K562 (cell line): ENCODE data around the gene LEMD3. TPM values are rescaled to one million over a fixed set of nuclear protein-coding genes. Genes with fewer than 3 reads are reported as not detected.
A peak's percentile ranks its signal among the peaks of the same experiment; 100 is the strongest.

Experiments used
- ATAC-seq: fragments of 200-7000 bp; cut with Tn5 transposase; 3 replicates; pipeline ENCODE4 v1.9.1; 2020; ENCODE audit warnings: moderate library complexity
- BruUV-seq: library from RNA; stranded (reverse); fragments of 400-500 nt; replicated peaks from 2 replicates; lab custom pipeline; 2021; lab: Mats Ljungman, UMichigan
- CTCF ChIA-PET: fragments of 300-600 bp; formaldehyde crosslinking; extraction: SDS; loops from one replicate; lab custom pipeline; 2021; ENCODE audit warnings: low intra/inter-chr PET ratio; lab: Yijun Ruan, JAX
- POLR2A ChIA-PET: fragments of 300-600, 350-650 bp; sonication (Branson Sonifier 250); formaldehyde crosslinking; extraction: SDS; loops from one replicate; lab custom pipeline; 2021; ENCODE audit warnings: antibody characterized with exemption, inconsistent platforms; lab: Yijun Ruan, JAX
- DNase-seq, 4 experiments: peaks; one replicate each; pipeline versions ENCODE4 v3.0.0 to v3.0.0-alpha.2; 2011 to 2018; ENCODE audit warnings: low spot score in 3 of 4, mixed read lengths in 3 of 4; ENCODE audit errors: extremely low read depth in 1 of 4
- FAIRE-seq: peaks from 2 replicates; lab custom pipeline; 2011; peaks lifted over from hg19 to GRCh38; lab: Jason Lieb, UNC
- H2AFZ ChIP-seq: 2 replicates; pipeline ENCODE4 v1.6.0; 2011; ENCODE audit warnings: low read depth, low read length, control low read depth, inconsistent platforms
- H3K27ac ChIP-seq: fragments of 200-600 bp; 3 replicates; pipeline ENCODE4 v1.8.0; 2011; ENCODE audit warnings: low read depth, mild to moderate bottlenecking, control low read depth, inconsistent platforms, low read length, moderate library complexity, mixed read lengths; ENCODE audit errors: extremely low read depth
- H3K27me3 ChIP-seq, 2 experiments: fragments of 300-600 bp in 1 of 2; 2 replicates in 1 of 2; 3 replicates in 1 of 2; pipeline versions ENCODE4 v1.6.0 to v1.8.0; 2011; ENCODE audit warnings: inconsistent platforms in 2 of 2, low read length in 2 of 2, mild to moderate bottlenecking in 1 of 2, mixed read lengths in 1 of 2, moderate library complexity in 1 of 2; ENCODE audit not compliant: control insufficient read depth in 2 of 2, insufficient read depth in 2 of 2
- H3K36me3 ChIP-seq: fragments of 300-600 bp; 3 replicates; pipeline ENCODE4 v1.8.0; 2011; ENCODE audit warnings: mild to moderate bottlenecking, low read length, inconsistent platforms; ENCODE audit not compliant: control insufficient read depth, insufficient read depth
- H3K4me1 ChIP-seq, 2 experiments: fragments of 200-600 bp in 1 of 2; replicated peaks in 1 of 2; 2 replicates in 1 of 2; 3 replicates in 1 of 2; pipeline versions ENCODE4 v1.5.1 to v1.8.0; 2011; ENCODE audit warnings: inconsistent platforms in 2 of 2, low read length in 2 of 2, mild to moderate bottlenecking in 1 of 2, mixed read lengths in 1 of 2, moderate library complexity in 1 of 2; ENCODE audit not compliant: control insufficient read depth in 2 of 2, insufficient read depth in 2 of 2
- H3K4me2 ChIP-seq: 2 replicates; pipeline ENCODE4 v1.6.1; 2011; ENCODE audit warnings: low read length, control low read depth, inconsistent platforms, mixed read lengths; ENCODE audit not compliant: insufficient read depth
- H3K4me3 ChIP-seq: fragments of 200-600 bp; sonication (generic), shearing (Covaris generic); 2 replicates; pipeline ENCODE4 v1.5.1; 2016; ENCODE audit warnings: control low read depth, inconsistent platforms
- H3K79me2 ChIP-seq: fragments of 200-600 bp; 3 replicates; pipeline ENCODE4 v1.8.0; 2011; ENCODE audit warnings: low read length, inconsistent platforms; ENCODE audit not compliant: control insufficient read depth, insufficient read depth
- H3K9ac ChIP-seq, 2 experiments: 2 replicates each; pipeline versions ENCODE4 v1.6.0 to v1.6.1; 2011; ENCODE audit warnings: low read depth in 2 of 2, low read length in 2 of 2, control low read depth in 1 of 2, inconsistent platforms in 1 of 2, mild to moderate bottlenecking in 1 of 2, mixed read lengths in 1 of 2; ENCODE audit not compliant: insufficient read depth in 1 of 2
- H3K9me1 ChIP-seq: one replicate; pipeline ENCODE4 v1.6.0; 2011; ENCODE audit warnings: inconsistent platforms, mild to moderate bottlenecking, low read length, moderate library complexity; ENCODE audit not compliant: control insufficient read depth, insufficient read depth
- H3K9me3 ChIP-seq: replicated peaks from 2 replicates; pipeline ENCODE4 v1.5.1; 2011; ENCODE audit warnings: low read depth, low read length, inconsistent platforms; ENCODE audit not compliant: control insufficient read depth, insufficient read depth
- H4K20me1 ChIP-seq: replicated peaks from 2 replicates; pipeline ENCODE4 v1.6.1; 2011; ENCODE audit warnings: low read length, inconsistent platforms, mixed read lengths; ENCODE audit not compliant: control insufficient read depth, insufficient read depth
- KDM1A ChIP-seq, 2 experiments: fragments of 450-650 bp; IDR thresholded peaks; 2 replicates each; pipeline ENCODE4 v1.6.1; 2016; ENCODE audit warnings: mild to moderate bottlenecking in 2 of 2
- MAFF ChIP-seq: IDR thresholded peaks from 2 replicates; pipeline ENCODE4 v1.6.1; 2012; ENCODE audit warnings: low read length, improper control_type of control experiment
- RBM25 ChIP-seq: fragments of 200-400 bp; formaldehyde crosslinking; IDR thresholded peaks from 2 replicates; pipeline ENCODE4 v1.6.1; 2018; ENCODE audit warnings: low read length, low read depth, moderate library complexity; ENCODE audit not compliant: severe bottlenecking
- ZNF121 ChIP-seq: sonication (generic); formaldehyde crosslinking; conservative IDR thresholded peaks from 2 replicates; pipeline ENCODE4 v1.8.0; 2022; ENCODE audit warnings: missing genetic modification reagents
- WGBS: fragments of 100-300 bp; shearing (Covaris generic); methylation state at CpG from one replicate; pipeline ENCODE4 v1.1.6; 2016; ENCODE audit warnings: low coverage, mixed read lengths; ENCODE audit not compliant: insufficient coverage; ENCODE audit errors: missing lambda C conversion rate; 5-methylcytosine and 5-hydroxymethylcytosine counted together
- in situ Hi-C: fragments of 300-500 bp; cut with MboI; formaldehyde crosslinking; loops from 4 replicates; pipeline ENCODE4 v1.15.0; 2018; ENCODE audit warnings: inconsistent platforms, mixed read lengths
- intact Hi-C: fragments of 100-400 bp; cut with micrococcal nuclease; formaldehyde crosslinking; loops from 2 replicates; pipeline ENCODE4 v1.14.2; 2022
- polyA plus RNA-seq, 8 experiments: library from polyadenylated mRNA; depleted of rRNA in 4 of 8; stranded (reverse) in 5 of 8; unstranded in 3 of 8; fragments of >200 nt; fragmentation: Nextera tagmentation in 2 of 8; fragmentation: Illumina TruSeq in 1 of 8; extraction: Ambion mirVana in 2 of 8; extraction: Trizol in 1 of 8; gene quantifications; 2 replicates each; pipeline versions ENCODE4 v1.2.1 to v1.2.3, GENCODE V29; 2011 to 2014; ENCODE audit warnings: inconsistent platforms in 1 of 8, missing spikeins in 1 of 8
- total RNA-seq, 7 experiments: library from RNA; depleted of rRNA in 6 of 7; stranded (reverse); fragments of >200 nt in 6 of 7; fragmentation: Illumina TruSeq in 2 of 7; extraction: Trizol in 2 of 7; gene quantifications; 2 replicates each; pipeline versions ENCODE4 v1.2.1 to v1.2.3, GENCODE V29; 2011 to 2021; ENCODE audit warnings: low replicate concordance in 1 of 7
- TF ChIP-seq, protein P1 (sequence below): fragments of 450-650 bp; IDR thresholded peaks from 2 replicates; pipeline ENCODE4 v1.6.1; 2018; ENCODE audit warnings: mild to moderate bottlenecking, low read depth; ENCODE audit not compliant: partially characterized antibody
- TF ChIP-seq, protein P2 (sequence below): fragments of 450-650 bp; IDR thresholded peaks from 2 replicates; pipeline ENCODE4 v1.6.1; 2016; ENCODE audit warnings: low read depth

LEMD3 gene
- total and polyA plus RNA-seq, 9 of the 15 experiments (the other 6 are each of a cell fraction or from before 2014, with no cell fraction given), result 6.8 to 37.4 (median 17.2) TPM

DNA sequence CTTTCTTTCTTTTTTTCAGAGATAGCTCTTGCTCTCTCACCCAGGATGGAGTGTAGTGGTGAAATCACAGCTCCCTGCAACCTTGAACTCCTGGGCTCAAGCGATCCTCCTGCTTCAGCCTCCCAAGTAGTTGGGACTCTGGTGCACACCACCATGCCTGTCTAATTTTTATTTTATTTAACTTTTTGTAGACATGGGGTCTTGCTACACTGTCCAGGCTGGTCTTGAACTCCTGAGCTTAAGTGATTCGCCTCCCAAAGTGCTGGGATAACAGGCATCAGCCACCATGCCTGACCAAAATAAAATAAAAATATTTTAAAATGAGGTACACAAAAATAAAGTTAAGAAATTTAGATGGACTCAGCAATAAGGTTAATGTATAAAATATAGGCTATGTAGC is 5.1 kb upstream of the LEMD3 start:
- WGBS, result 16% methylated on average over 2 of the region's 2 CpGs
- Histone ChIP-seq H3K27me3 (peaks cover 0 to 3% of the 10 kb centered on the region in 2 experiments; a peak in 2 of 5 replicates), H3K4me1 (peaks cover 0 to 2% of the 10 kb centered on the region in 2 experiments; a peak in 2 of 5 replicates), H4K20me1 (no peaks in the 10 kb centered on the region), H3K9me3 (no peaks in the 10 kb centered on the region), H3K27ac (no peak overlapping the region), H3K9ac (no peak overlapping the region), H3K9me1 (no peaks in the 10 kb centered on the region), H3K36me3 (no peaks in the 10 kb centered on the region), H2AFZ (no peak overlapping the region), H3K4me2 (no peak overlapping the region), H3K4me3 (no peak overlapping the region), H3K79me2 (peaks cover 8% of the 10 kb centered on the region; the same call in 2 of the 3 replicates)
- ChIA-PET POLR2A (interaction anchor here (0.6 to 1.1 kb wide), 2 partner anchors 9 to 580 kb away, joined by 3 read pairs; no protein-coding TSS in a partner anchor), CTCF (no interaction called here)
- ATAC-seq, result no peak
- TF ChIP-seq ZNF121 (CRISPR knock-in tag), result peak; percentile 65
- TF ChIP-seq, protein P1, sequence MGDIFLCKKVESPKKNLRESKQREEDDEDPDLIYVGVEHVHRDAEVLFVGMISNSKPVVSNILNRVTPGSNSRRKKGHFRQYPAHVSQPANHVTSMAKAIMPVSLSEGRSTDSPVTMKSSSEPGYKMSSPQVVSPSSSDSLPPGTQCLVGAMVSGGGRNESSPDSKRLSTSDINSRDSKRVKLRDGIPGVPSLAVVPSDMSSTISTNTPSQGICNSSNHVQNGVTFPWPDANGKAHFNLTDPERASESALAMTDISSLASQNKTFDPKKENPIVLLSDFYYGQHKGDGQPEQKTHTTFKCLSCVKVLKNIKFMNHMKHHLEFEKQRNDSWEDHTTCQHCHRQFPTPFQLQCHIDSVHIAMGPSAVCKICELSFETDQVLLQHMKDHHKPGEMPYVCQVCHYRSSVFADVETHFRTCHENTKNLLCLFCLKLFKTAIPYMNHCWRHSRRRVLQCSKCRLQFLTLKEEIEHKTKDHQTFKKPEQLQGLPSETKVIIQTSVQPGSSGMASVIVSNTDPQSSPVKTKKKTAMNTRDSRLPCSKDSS, result no peak
- TF ChIP-seq RBM25, result peak; percentile 58
- no peak for FAIRE-seq
- no TSS peak for BruUV-seq
- DNase-seq, result no peak
- in situ Hi-C loops (no loop called here), intact Hi-C loops (no loop called here)

DNA sequence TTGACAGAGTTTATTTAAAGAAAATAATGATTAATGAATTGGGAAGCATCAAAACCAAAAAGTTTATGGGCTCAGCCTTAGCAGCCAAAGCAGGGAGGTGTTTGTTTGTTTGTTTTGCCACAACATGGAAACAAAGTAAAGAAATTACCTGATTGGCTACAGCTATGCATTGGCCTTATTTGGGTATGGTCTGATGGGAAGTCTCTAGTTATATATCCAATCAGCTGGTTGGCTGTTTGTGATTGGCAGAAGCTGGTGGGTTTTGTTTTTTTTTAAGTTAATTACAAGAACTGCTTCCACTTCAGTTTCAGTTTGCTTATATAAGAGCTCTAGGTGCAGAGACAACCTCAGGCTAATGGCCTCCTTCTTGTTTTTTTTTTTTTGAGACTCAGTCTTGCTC is 4.6 kb upstream of the LEMD3 start:
- no peaks in the 10 kb centered on the region for H3K36me3 ChIP-seq
- H3K4me3 ChIP-seq, result no peak overlapping the region
- no peak overlapping the region for H2AFZ ChIP-seq
- no TSS peak for BruUV-seq
- H3K79me2 ChIP-seq, result peaks cover 13% of the 10 kb centered on the region
- DNase-seq, result no peak
- H3K9ac ChIP-seq, result no peak overlapping the region
- H3K4me2 ChIP-seq, result no peak overlapping the region
- H3K27me3 ChIP-seq, result peaks cover 0 to 3% of the 10 kb centered on the region in 2 experiments; a peak in 2 of 5 replicates
- CTCF ChIA-PET, result no interaction called here
- no peak overlapping the region for H3K27ac ChIP-seq
- POLR2A ChIA-PET, result interaction anchor here (1.1 kb wide), 1 partner anchor 10 kb away, joined by 3 read pairs; no protein-coding TSS in a partner anchor
- no peaks in the 10 kb centered on the region for H3K9me1 ChIP-seq
- no peaks in the 10 kb centered on the region for H4K20me1 ChIP-seq
- no peak for FAIRE-seq
- peaks cover 0 to 7% of the 10 kb centered on the region in 2 experiments; a peak in 2 of 5 replicates for H3K4me1 ChIP-seq
- ATAC-seq, result no peak
- intact Hi-C loops, result no loop called here
- in situ Hi-C loops, result no loop called here
- no peaks in the 10 kb centered on the region for H3K9me3 ChIP-seq
- TF ChIP-seq, protein P2, sequence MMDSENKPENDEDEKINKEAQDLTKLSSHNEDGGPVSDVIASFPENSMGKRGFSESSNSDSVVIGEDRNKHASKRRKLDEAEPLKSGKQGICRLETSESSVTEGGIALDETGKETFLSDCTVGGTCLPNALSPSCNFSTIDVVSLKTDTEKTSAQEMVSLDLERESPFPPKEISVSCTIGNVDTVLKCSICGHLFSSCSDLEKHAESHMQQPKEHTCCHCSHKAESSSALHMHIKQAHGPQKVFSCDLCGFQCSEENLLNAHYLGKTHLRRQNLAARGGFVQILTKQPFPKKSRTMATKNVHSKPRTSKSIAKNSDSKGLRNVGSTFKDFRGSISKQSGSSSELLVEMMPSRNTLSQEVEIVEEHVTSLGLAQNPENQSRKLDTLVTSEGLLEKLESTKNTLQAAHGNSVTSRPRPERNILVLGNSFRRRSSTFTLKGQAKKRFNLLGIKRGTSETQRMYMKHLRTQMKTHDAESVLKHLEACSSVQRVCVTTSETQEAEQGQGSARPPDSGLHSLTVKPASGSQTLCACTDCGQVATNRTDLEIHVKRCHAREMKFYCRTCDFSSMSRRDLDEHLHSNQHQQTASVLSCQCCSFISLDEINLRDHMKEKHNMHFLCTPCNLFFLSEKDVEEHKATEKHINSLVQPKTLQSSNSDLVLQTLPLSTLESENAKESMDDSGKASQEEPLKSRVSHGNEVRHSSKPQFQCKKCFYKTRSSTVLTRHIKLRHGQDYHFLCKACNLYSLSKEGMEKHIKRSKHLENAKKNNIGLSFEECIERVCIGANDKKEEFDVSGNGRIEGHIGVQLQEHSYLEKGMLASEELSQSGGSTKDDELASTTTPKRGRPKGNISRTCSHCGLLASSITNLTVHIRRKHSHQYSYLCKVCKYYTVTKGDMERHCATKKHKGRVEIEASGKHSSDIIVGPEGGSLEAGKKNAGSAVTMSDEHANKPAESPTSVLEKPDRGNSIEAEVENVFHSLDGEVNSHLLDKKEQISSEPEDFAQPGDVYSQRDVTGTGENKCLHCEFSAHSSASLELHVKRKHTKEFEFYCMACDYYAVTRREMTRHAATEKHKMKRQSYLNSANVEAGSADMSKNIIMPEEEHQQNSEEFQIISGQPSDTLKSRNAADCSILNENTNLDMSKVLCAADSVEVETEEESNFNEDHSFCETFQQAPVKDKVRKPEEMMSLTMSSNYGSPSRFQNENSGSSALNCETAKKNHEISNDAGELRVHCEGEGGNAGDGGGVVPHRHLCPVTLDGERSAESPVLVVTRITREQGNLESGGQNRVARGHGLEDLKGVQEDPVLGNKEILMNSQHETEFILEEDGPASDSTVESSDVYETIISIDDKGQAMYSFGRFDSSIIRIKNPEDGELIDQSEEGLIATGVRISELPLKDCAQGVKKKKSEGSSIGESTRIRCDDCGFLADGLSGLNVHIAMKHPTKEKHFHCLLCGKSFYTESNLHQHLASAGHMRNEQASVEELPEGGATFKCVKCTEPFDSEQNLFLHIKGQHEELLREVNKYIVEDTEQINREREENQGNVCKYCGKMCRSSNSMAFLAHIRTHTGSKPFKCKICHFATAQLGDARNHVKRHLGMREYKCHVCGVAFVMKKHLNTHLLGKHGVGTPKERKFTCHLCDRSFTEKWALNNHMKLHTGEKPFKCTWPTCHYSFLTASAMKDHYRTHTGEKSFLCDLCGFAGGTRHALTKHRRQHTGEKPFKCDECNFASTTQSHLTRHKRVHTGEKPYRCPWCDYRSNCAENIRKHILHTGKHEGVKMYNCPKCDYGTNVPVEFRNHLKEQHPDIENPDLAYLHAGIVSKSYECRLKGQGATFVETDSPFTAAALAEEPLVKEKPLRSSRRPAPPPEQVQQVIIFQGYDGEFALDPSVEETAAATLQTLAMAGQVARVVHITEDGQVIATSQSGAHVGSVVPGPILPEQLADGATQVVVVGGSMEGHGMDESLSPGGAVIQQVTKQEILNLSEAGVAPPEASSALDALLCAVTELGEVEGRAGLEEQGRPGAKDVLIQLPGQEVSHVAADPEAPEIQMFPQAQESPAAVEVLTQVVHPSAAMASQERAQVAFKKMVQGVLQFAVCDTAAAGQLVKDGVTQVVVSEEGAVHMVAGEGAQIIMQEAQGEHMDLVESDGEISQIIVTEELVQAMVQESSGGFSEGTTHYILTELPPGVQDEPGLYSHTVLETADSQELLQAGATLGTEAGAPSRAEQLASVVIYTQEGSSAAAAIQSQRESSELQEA, result no peak
- TF ChIP-seq KDM1A (IDR thresholded peaks at IDR 0.05) (no peak), MAFF (no peak)
